ENCODE measurements around the gene MFF. TPM values are rescaled to one million over a fixed set of nuclear protein-coding genes. Genes with fewer than 3 reads are reported as not detected.

The MFF gene
- total and polyA plus RNA-seq, 10 of the 15 experiments (the other 5 are each of a cell fraction or from before 2014, with no cell fraction given) = 19.6 to 131 (median 106) TPM

DNA sequence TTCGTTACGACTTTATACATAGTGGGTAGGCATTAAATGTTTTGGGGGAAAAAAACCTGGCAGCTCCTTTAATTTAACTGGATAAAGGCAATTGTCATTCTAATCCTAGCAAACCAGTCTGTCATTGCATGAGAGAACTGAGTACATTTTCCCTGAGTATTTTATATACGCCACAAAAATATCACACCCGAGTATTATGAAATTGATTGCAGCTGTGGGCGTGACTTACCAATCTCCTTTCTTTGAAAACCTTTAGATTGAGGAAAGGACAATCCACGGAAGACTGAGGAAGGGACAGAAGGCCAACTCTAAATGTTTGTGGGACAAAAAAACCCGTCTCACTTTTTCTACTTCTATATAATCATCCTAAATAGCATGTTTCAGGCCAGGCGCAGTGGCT lies 45.0 kb downstream of the MFF start:
- H3K4me2 ChIP-seq (ENCODE audit: control insufficient read depth, insufficient read depth) = no peak overlapping the region
- no peak for TF ChIP-seq LARP7 (IDR thresholded peaks at IDR 0.05)
- no peak for TF ChIP-seq SUZ12 (IDR thresholded peaks at IDR 0.05; ENCODE audit: unreplicated experiment)
- TF ChIP-seq, protein P1, sequence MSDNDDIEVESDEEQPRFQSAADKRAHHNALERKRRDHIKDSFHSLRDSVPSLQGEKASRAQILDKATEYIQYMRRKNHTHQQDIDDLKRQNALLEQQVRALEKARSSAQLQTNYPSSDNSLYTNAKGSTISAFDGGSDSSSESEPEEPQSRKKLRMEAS (IDR thresholded peaks at IDR 0.05; ENCODE audit: low read depth, low read length) = no peak
- no peak for TF ChIP-seq MEF2B (IDR thresholded peaks at IDR 0.05; ENCODE audit: partially characterized antibody, poor library complexity, severe bottlenecking)
- TF ChIP-seq NFXL1 (IDR thresholded peaks at IDR 0.05; ENCODE audit: borderline replicate concordance) = no peak
- TF ChIP-seq KAT2A (conservative IDR thresholded peaks at IDR 0.05; ENCODE audit: control insufficient read depth, low read depth, low read length) = no peak
- TF ChIP-seq, protein P2, sequence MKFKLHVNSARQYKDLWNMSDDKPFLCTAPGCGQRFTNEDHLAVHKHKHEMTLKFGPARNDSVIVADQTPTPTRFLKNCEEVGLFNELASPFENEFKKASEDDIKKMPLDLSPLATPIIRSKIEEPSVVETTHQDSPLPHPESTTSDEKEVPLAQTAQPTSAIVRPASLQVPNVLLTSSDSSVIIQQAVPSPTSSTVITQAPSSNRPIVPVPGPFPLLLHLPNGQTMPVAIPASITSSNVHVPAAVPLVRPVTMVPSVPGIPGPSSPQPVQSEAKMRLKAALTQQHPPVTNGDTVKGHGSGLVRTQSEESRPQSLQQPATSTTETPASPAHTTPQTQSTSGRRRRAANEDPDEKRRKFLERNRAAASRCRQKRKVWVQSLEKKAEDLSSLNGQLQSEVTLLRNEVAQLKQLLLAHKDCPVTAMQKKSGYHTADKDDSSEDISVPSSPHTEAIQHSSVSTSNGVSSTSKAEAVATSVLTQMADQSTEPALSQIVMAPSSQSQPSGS (IDR thresholded peaks at IDR 0.05; ENCODE audit: low read length) = no peak
- no peak for TF ChIP-seq ZSCAN29 (IDR thresholded peaks at IDR 0.05)
- TF ChIP-seq RB1 (IDR thresholded peaks at IDR 0.05; ENCODE audit: borderline replicate concordance) = no peak
- TF ChIP-seq BCL11A (IDR thresholded peaks at IDR 0.05; ENCODE audit: low read depth, low read length) = no peak
- no peak for TF ChIP-seq ESRRA (IDR thresholded peaks at IDR 0.05; ENCODE audit: low read length)
- TF ChIP-seq RELA (IDR thresholded peaks at IDR 0.05; ENCODE audit: borderline replicate concordance, partially characterized antibody) = no peak
- H3K4me3 ChIP-seq = no peak overlapping the region
- CTCF ChIA-PET = interaction anchor here (1.2 kb wide), 1 partner anchor 22 kb away, joined by 5 read pairs; no protein-coding TSS in a partner anchor
- 59% methylated on average over 8 of the region's 8 CpGs for WGBS (ENCODE audit: insufficient coverage, insufficient replicate concordance, low lambda C conversion rate, missing lambda C conversion rate)
- SMC1A ChIA-PET (ENCODE audit: uncharacterized antibody, unreplicated experiment) = no interaction called here
- BruUV-seq (replicated peaks) = no TSS peak
- no peak overlapping the region for H3K9ac ChIP-seq (ENCODE audit: control insufficient read depth, insufficient read depth, low read length)
- no peaks in the 10 kb centered on the region for H4K20me1 ChIP-seq (ENCODE audit: control insufficient read depth, insufficient read depth)
- DNase-seq (ENCODE audit: low read depth, low spot score) = no peak
- FAIRE-seq = no peak
- no peaks in the 10 kb centered on the region for H3K27me3 ChIP-seq (replicated peaks in 1 of 2; ENCODE audit: control insufficient read depth in 2 of 2, insufficient read depth in 2 of 2, low read length in 1 of 2)
- intact Hi-C loops (cut with micrococcal nuclease; ENCODE audit: unreplicated experiment) = no loop called here
- ATAC-seq = no peak
- no peak overlapping the region for H2AFZ ChIP-seq (ENCODE audit: control insufficient read depth, low read depth, low read length)
- no peaks in the 10 kb centered on the region for H3K9me3 ChIP-seq (replicated peaks; ENCODE audit: control insufficient read depth, insufficient read depth, low read length)
- H3K4me1 ChIP-seq (ENCODE audit: control insufficient read depth, insufficient read depth, low read length) = no peaks in the 10 kb centered on the region
- RAD21 ChIA-PET (ENCODE audit: unreplicated experiment) = interaction anchor here (1.3 kb wide), 1 partner anchor 21 kb away, joined by 3 read pairs; no protein-coding TSS in a partner anchor
- POLR2A ChIA-PET = no interaction called here
- in situ Hi-C loops (cut with MboI) = no loop called here
- no peaks in the 10 kb centered on the region for H3K36me3 ChIP-seq (ENCODE audit: control insufficient read depth in 2 of 2, insufficient read depth in 2 of 2, low read length in 1 of 2)
- no peaks in the 10 kb centered on the region for H3K79me2 ChIP-seq (ENCODE audit: control insufficient read depth, insufficient read depth, low read length)
- H3K27ac ChIP-seq (ENCODE audit: control insufficient read depth, insufficient read depth) = no peak overlapping the region
